Stimulated activated CD8-positive, alpha-beta memory T cell treated with anti-CD3 and anti-CD28 coated beads, Interleukin-7, amount 100 ng/mL, for 4 hours (primary cell): ENCODE data around the gene EXOC8.

Experiments
- DNase-seq, 2 donors: peaks; one replicate each; pipeline ENCODE4 v3.0.0-alpha.2; 2020; ENCODE audit warnings: low read depth in 2 of 2

EXOC8 gene

DNA sequence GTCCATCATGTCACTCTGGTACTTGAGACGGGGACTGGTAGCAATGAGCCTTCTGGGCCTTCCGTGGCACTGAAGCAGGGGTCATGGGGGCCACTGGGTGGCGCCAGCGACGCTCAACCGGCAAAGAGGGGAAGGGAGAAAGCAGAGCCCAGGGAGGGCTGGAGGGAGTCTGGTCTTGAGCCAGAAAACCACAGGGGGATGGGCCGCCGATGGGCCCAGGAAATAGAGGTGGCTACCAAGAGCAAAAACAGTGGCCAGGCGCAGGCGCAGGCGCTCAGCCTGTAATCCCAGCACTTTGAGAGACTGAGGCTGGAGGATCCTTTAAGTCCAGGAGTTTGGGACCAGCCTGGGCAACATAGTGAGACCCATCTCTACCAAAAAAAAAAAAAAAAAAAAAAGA lies 21.8 kb downstream of the EXOC8 start:
- DNase-seq: no peak

GRCh38 chr1:231313661-231314060 lies 24.0 kb downstream of the EXOC8 start:
- no peak for DNase-seq

DNA sequence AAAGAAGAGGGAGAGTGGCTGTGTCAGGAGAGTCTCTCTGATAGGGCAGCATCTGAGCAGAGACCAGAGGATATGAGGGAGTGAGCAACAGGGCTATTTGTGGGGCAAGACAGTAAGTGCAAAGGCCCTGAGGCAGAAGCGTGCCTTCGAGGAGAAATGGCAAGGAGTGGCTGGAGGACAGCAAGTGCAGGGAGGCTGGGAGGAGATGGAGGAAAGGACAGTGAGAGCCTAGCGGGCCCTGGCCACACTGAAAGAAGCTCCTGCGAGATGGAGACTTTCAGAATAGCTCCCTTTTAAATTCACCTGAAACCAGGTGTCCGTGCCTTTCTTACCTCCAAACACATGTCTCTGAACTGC lies 25.2 kb downstream of the EXOC8 start:
- DNase-seq: no peak

GRCh38 chr1:231311720-231312431 lies 25.8 kb downstream of the EXOC8 start:
- DNase-seq: no peak

- no peak for DNase-seq
Observed at GRCh38 chr1:231310391-231310934, 27.2 kb downstream of the EXOC8 start.

- no peak for DNase-seq
Observed at GRCh38 chr1:231301990-231302389, 35.7 kb downstream of the EXOC8 start.

DNA sequence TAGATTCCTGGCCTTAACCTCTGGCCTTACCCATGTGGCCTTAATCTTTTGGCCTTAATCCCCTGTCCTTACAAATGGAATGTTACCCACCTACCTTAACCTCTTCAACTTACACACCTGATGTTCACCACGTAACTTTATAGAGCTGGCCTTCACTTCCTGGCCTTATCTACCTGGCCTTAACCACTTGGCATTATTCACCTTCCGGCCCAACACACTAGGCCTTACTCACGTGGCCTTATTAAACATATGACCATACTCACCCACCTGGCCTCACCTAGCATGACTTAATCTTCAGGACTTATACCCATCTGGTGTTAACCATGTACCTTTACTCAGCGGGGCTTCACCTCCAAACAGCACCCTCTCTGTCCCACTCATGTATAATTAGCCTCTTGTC lies 41.7 kb downstream of the EXOC8 start:
- DNase-seq: no peak

DNA sequence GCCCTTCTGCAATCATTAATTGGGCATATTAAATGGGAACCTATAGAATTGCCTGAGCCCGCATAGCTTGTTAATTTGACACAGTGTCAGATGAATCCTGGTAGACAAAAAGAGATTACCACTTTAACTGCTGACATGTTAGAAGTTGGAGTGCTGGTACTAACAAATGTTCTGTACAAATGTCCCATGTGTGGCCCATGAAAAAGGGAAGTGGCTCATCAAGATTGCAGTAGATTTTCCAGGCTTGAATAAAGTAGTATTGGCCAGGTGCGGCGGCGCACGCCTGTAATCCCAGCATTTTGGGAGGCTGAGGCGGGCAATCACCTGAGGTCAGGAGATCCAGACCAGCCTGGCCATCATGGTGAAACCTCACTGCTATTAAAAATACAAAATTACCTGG lies 51.0 kb downstream of the EXOC8 start:
- DNase-seq: no peak

DNA sequence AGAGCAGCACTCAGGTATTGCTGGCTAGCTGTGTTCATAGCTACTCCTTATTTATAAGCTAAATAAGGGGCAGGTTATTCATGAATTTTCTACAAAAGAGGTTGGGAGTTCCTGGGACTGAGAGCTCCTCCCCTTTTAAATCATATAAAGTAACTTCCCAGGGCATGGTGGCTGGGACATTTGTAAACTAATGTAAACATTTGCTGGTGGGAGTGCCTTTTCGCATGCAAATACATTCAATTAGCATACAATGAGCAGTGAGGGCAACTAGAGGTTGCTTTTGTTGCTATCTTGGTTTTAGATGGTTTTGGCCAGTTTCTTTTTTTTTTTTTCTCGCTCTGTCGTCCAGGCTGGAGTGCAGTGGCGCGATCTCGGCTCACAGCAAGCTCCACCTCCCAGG lies 53.2 kb downstream of the EXOC8 start:
- no peak for DNase-seq
